GM21381 (cell line): ENCODE results near the gene BANF2.

ENCODE experiments used
- ATAC-seq: cut with Tn5 transposase; IDR thresholded peaks from one replicate; pipeline ENCODE4 v1.9.1; 2021; ENCODE audit warnings: mild to moderate bottlenecking, moderate library complexity; ENCODE audit not compliant: unreplicated experiment

The BANF2 gene

GRCh38 chr20:17708675-17709360, 9.1 kb downstream of the BANF2 start:
- no peak for ATAC-seq

- no peak for ATAC-seq
Observed at GRCh38 chr20:17709361-17710293, 9.9 kb downstream of the BANF2 start.

- no peak for ATAC-seq
Observed at GRCh38 chr20:17710379-17711266, 10.9 kb downstream of the BANF2 start.

DNA sequence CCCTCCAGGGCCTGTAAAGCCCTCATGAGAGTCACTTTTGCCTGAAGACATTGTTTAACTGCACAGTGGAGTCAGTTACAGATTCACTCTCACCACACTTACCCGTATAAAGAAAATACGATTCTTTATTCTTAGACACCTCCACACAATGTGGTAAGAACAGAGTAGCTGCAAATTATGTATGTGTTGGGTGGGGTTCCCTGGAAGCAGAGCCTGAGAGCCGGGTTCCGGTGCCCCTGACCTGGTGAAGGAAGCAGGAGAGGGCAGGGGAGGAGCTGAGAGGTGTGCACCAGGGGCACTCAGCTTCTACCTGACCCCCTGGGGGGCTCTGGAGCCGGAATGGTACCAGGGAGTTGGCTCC, 11.5 kb downstream of the BANF2 start:
- ATAC-seq: no peak

DNA sequence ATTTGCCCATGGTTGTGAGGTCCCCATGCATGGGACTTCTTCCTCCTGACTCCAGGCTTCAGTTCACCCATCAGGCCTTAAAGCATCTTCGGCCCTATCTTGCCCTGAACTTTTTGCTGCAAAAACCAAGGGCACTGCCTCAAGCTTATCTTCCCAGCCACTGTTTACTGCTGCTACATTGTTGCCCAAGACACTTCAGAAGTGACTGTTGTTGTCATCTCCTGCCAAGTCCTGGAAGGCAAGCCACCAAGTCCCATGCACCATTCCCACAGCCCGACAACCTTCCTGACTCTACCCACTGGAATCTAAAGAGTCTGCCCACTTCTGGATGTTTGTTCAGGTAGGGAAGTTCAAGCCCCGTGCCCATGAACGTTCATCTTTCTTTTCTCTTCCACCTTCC, 12.4 kb downstream of the BANF2 start:
- ATAC-seq: no peak

DNA sequence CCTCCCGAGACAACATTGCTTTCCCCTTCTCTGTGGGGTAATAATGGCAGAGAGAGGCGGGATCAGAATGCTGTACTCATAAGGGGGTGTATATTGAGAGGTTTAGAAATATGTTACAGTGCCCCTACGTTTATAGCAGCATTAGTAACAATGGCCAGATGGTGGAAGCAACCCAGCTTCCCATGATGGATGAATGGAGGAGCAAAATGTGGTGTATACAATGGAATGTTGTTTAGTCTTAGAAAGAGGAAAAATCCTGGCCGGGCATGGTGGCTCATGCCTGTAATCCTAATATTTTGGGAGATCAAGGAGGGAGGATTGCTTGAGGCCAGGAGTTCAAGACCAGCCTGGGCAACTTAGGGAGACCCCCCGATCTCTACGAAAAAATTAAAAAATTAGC, 12.9 kb downstream of the BANF2 start:
- no peak for ATAC-seq

GRCh38 chr20:17714597-17714996, 14.8 kb downstream of the BANF2 start:
- no peak for ATAC-seq

GRCh38 chr20:17715075-17715474, 15.3 kb downstream of the BANF2 start:
- ATAC-seq: no peak

GRCh38 chr20:17716331-17716730, 16.6 kb downstream of the BANF2 start:
- no peak for ATAC-seq

GRCh38 chr20:17720755-17721154, 21.0 kb downstream of the BANF2 start:
- ATAC-seq: no peak

DNA sequence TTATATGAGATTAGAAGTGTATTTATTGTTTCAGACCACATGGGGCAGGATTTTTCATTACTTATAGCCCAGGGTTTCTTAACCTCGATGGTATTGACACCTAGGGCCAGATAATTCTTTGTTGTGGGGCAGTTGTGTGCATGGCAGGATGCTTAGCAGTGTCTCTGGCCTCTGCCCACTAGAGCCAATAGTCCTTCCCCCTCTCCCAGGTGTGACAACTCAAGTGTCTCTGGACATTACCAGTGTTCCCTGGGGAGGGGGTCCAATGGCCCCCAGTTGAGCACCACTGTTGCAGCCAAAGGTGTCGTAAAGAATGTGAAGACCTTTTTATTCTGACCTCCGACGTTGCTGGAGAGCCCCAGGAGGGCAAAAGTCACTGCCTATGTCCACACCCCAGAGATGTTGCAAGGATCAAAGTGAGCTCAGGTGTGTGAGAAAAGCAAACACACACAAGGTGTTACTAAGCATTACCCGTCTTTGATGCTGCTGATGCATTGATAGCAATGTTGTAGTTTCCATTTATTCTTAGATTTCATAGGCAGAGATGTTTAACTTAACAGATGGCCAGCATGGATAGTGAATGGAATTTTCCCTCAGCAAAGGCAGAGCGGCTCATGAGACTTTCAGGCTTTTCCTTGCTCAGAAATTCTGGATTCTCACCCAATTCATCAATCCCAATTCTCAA, 22.2 kb downstream of the BANF2 start:
- ATAC-seq: no peak

GRCh38 chr20:17722493-17723300, 22.9 kb downstream of the BANF2 start:
- no peak for ATAC-seq

- no peak for ATAC-seq
Observed at GRCh38 chr20:17723301-17723691, 23.5 kb downstream of the BANF2 start.

DNA sequence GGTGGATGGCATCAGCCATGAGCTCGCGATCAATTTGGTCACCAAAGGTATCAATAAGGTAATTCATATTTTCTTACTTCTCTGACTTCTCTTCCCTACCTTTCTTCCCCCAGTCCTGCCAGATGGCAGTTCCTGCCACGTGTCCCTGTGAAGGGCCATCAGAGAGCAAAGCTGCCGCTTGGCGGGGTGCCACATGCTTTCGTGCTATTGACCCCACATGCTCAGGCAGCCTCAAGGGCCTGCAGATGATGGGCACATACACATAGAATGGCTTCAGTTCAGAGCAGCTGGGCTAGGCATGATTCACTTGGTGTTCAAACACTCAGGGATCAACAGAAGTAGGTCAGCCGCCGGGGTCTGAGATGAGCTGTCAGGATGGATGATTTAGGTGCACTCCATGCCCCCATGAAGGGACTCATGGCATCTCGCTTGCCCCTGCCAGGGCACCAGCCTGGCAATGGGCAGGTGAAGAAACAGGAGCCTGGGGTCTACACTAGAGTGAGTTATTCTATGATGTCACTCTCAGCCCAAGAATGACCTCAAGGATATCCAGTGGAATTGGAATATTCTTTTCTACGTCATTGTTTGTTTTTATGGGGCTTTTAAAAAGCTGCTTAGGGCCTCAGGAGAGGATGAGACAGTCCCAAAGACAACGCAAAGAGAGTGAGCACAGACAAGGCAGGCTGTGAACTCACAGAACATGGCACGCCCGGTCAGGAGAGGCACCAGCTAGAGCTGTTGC, 25.5 kb downstream of the BANF2 start:
- no peak for ATAC-seq

- ATAC-seq: no peak
Observed at GRCh38 chr20:17726902-17727301, 27.1 kb downstream of the BANF2 start.

DNA sequence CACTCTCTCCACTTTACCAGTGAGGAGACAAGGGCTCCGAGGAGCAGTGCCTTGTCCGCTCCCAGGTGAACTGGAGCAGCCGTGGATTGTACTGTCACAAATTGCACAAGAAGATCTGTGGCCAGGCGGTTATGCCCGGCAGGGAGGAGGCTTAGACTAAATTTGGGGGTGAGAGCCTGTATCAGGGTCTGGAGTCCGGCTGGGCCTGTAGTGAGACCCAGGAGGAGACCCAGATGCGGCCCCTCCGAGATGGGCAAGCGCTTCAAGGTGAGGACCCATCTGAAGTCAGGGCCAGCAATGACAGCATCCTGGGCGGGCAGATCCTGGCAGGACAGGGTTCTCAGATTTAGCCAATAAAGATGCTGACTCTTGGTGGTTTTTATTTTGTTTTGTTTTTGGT, 27.6 kb downstream of the BANF2 start:
- ATAC-seq: no peak

- ATAC-seq: no peak
Observed at GRCh38 chr20:17728074-17728473, 28.3 kb downstream of the BANF2 start.

- ATAC-seq: no peak
Observed at GRCh38 chr20:17730071-17730470, 30.3 kb downstream of the BANF2 start.

DNA sequence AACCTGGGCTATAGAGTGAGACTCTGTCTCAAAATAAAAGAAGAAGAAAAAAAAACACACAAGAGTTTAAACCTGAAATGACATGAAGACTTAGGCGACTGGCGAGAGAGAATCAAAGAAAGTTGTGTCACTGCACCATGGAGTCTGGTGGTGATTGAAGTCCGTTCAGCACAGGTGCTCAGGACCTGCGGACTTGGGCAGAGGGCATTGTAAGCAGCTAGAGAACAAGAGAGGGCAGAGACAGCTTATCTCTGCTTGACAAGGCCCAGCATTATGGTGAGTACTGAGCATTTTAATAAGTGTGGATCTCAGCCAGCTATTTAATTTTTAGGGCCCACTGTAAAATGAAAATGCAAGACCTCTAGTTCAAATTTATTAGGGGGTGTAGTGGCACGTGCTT, 31.5 kb downstream of the BANF2 start:
- ATAC-seq: no peak
